Kidney epithelial cell (primary cell): ENCODE data around the gene YBX3. TPM values are rescaled to one million over a fixed set of nuclear protein-coding genes. Genes with fewer than 3 reads are reported as not detected.

Experiments
- DNase-seq: peaks from one replicate; pipeline ENCODE4 v3.0.0-alpha.2; 2010; ENCODE audit warnings: low read depth
- H3K27me3 ChIP-seq: 2 replicates; pipeline ENCODE4 v1.6.0; 2011; ENCODE audit warnings: low read length; ENCODE audit not compliant: control insufficient read depth, insufficient read depth
- H3K36me3 ChIP-seq: 2 replicates; pipeline ENCODE4 v1.5.1; 2011; ENCODE audit warnings: low read length; ENCODE audit not compliant: control insufficient read depth, insufficient read depth
- H3K4me3 ChIP-seq: 2 replicates; pipeline ENCODE4 v1.5.1; 2011; ENCODE audit warnings: low read depth, mild to moderate bottlenecking, control low read depth, low read length
- CTCF ChIP-seq: IDR thresholded peaks from 2 replicates; pipeline ENCODE4 v1.5.1; 2011; ENCODE audit warnings: mild to moderate bottlenecking, moderate library complexity, low read length, control low read depth, inconsistent platforms; ENCODE audit not compliant: insufficient read depth, poor library complexity, severe bottlenecking
- total RNA-seq: library from RNA; depleted of rRNA; stranded (reverse); fragments of >200 nt; gene quantifications from 2 replicates; pipeline ENCODE4 v1.2.3, GENCODE V29; 2015

Gene YBX3
- total RNA-seq, 1 donor from 2014 or later: 307 TPM

GRCh38 chr12:10673659-10674384, 49.3 kb downstream of the YBX3 start, which contains the start of gene STYK1:
TSS of gene STYK1 (minus strand) at chr12:10674052. CDS start at chr12:10634618, 39,434 bp downstream.
- DNase-seq: peak; percentile 32
- peak; percentile 96 for TF ChIP-seq CTCF
- H3K4me3 ChIP-seq: peak within 1 kb of the TSS; percentile 66
- no peaks in the 10 kb centered on the region for H3K36me3 ChIP-seq
- H3K27me3 ChIP-seq: no peaks in the 10 kb centered on the region

GRCh38 chr12:10672231-10672868, 50.8 kb downstream of the YBX3 start:
- Histone ChIP-seq H3K36me3 (no peaks in the 10 kb centered on the region), H3K27me3 (no peaks in the 10 kb centered on the region), H3K4me3 (no peak overlapping the region)
- no peak for DNase-seq
- TF ChIP-seq CTCF: no peak

GRCh38 chr12:10669533-10669932, 53.6 kb downstream of the YBX3 start:
- Histone ChIP-seq H3K27me3 (no peaks in the 10 kb centered on the region), H3K4me3 (no peak overlapping the region), H3K36me3 (no peaks in the 10 kb centered on the region)
- no peak for DNase-seq
- TF ChIP-seq CTCF: no peak

GRCh38 chr12:10668526-10668925, 54.6 kb downstream of the YBX3 start:
- no peak for TF ChIP-seq CTCF
- Histone ChIP-seq H3K27me3 (no peaks in the 10 kb centered on the region), H3K4me3 (no peak overlapping the region), H3K36me3 (no peaks in the 10 kb centered on the region)
- DNase-seq: no peak

- H3K36me3 ChIP-seq: no peaks in the 10 kb centered on the region
- no peaks in the 10 kb centered on the region for H3K27me3 ChIP-seq
- no peak overlapping the region for H3K4me3 ChIP-seq
- TF ChIP-seq CTCF: no peak
- DNase-seq: no peak
Measured at GRCh38 chr12:10667581-10667980, 55.5 kb downstream of the YBX3 start.
